K562 (cell line): ENCODE data around the gene DPH2. TPM values are rescaled to one million over a fixed set of nuclear protein-coding genes. Genes with fewer than 3 reads are reported as not detected.

Experiments used
- CBFA2T3 ChIP-seq: fragments of 450-650 bp; IDR thresholded peaks from 2 replicates; pipeline ENCODE4 v1.6.1; 2017
- CHD2 ChIP-seq: IDR thresholded peaks from 2 replicates; pipeline ENCODE4 v1.6.1; 2011; ENCODE audit warnings: low read depth, low read length
- ELF4 ChIP-seq: fragments of 450-650 bp; formaldehyde crosslinking; IDR thresholded peaks from 2 replicates; pipeline ENCODE4 v1.4.0; 2022; ENCODE audit warnings: missing genetic modification characterization
- ETV5 ChIP-seq: sonication (generic); formaldehyde crosslinking; IDR thresholded peaks from 2 replicates; pipeline ENCODE4 v1.4.0; 2020; ENCODE audit warnings: low read depth, mild to moderate bottlenecking, missing genetic modification reagents
- HLTF ChIP-seq: fragments of 450-650 bp; IDR thresholded peaks from 2 replicates; pipeline ENCODE4 v1.6.1; 2016
- JUNB ChIP-seq: fragments of 450-650 bp; formaldehyde crosslinking; conservative IDR thresholded peaks from 2 replicates; pipeline ENCODE4 v1.4.0; 2020; ENCODE audit warnings: mild to moderate bottlenecking
- NFYB ChIP-seq: IDR thresholded peaks from 2 replicates; pipeline ENCODE4 v1.6.1; 2011; ENCODE audit warnings: mild to moderate bottlenecking, moderate library complexity; ENCODE audit not compliant: insufficient read length; ENCODE audit errors: extremely low read depth
- RBBP5 ChIP-seq: fragments of 200-600 bp; sonication (generic); IDR thresholded peaks from 2 replicates; pipeline ENCODE4 v1.6.1; 2012; ENCODE audit warnings: borderline replicate concordance, mild to moderate bottlenecking, low read length, control low read depth, inconsistent platforms; ENCODE audit not compliant: insufficient read depth, poor library complexity, severe bottlenecking
- SAFB ChIP-seq: fragments of 200-400 bp; formaldehyde crosslinking; IDR thresholded peaks from 2 replicates; pipeline ENCODE4 v1.6.1; 2017; ENCODE audit warnings: low read depth, low read length, borderline replicate concordance
- SIRT6 ChIP-seq: IDR thresholded peaks from one replicate; pipeline ENCODE4 v1.6.1; 2012; ENCODE audit warnings: low read depth, mild to moderate bottlenecking, control low read depth, inconsistent platforms, low read length, moderate library complexity
- TSC22D4 ChIP-seq: fragments of 450-650 bp; IDR thresholded peaks from 2 replicates; pipeline ENCODE4 v1.6.1; 2016; ENCODE audit warnings: missing genetic modification characterization, missing biosample characterization, control low read depth
- ZKSCAN1 ChIP-seq: fragments of 150-350 bp; IDR thresholded peaks from 2 replicates; pipeline ENCODE4 v1.6.1; 2016; ENCODE audit warnings: low read depth, low read length
- ZNF639 ChIP-seq, 2 experiments: fragments of 200-800 bp in 1 of 2; sonication (Bioruptor generic) in 1 of 2; sonication (generic) in 1 of 2; formaldehyde crosslinking in 1 of 2; IDR thresholded peaks in 1 of 2; conservative IDR thresholded peaks in 1 of 2; 2 replicates each; pipeline versions ENCODE4 v1.5.0 to v1.6.1; 2016 to 2020; ENCODE audit warnings: missing compliant biosample characterization in 1 of 2, missing genetic modification characterization in 1 of 2, missing genetic modification reagents in 1 of 2
- polyA plus RNA-seq, 8 experiments: library from polyadenylated mRNA; depleted of rRNA in 4 of 8; stranded (reverse) in 5 of 8; unstranded in 3 of 8; fragments of >200 nt; fragmentation: Nextera tagmentation in 2 of 8; fragmentation: Illumina TruSeq in 1 of 8; extraction: Ambion mirVana in 2 of 8; extraction: Trizol in 1 of 8; gene quantifications; 2 replicates each; pipeline versions ENCODE4 v1.2.1 to v1.2.3, GENCODE V29; 2011 to 2014; ENCODE audit warnings: inconsistent platforms in 1 of 8, missing spikeins in 1 of 8
- total RNA-seq, 7 experiments: library from RNA; depleted of rRNA in 6 of 7; stranded (reverse); fragments of >200 nt in 6 of 7; fragmentation: Illumina TruSeq in 2 of 7; extraction: Trizol in 2 of 7; gene quantifications; 2 replicates each; pipeline versions ENCODE4 v1.2.1 to v1.2.3, GENCODE V29; 2011 to 2021; ENCODE audit warnings: low replicate concordance in 1 of 7
- TF ChIP-seq, protein P1 (sequence below), 2 experiments: fragments of 450-650 bp; formaldehyde crosslinking in 1 of 2; IDR thresholded peaks; 2 replicates each; pipeline versions ENCODE4 v1.4.0 to v1.6.1; 2014 to 2020; ENCODE audit warnings: mild to moderate bottlenecking in 2 of 2, borderline replicate concordance in 1 of 2, low read depth in 1 of 2
- TF ChIP-seq, protein P2 (sequence below): sonication (generic); formaldehyde crosslinking; IDR thresholded peaks from 2 replicates; pipeline ENCODE4 v1.8.1; 2023; ENCODE audit warnings: mild to moderate bottlenecking, missing genetic modification reagents

DPH2 gene
- total and polyA plus RNA-seq, 9 of the 15 experiments (the other 6 are each of a cell fraction or from before 2014, with no cell fraction given): 17.9 to 94.1 (median 68.1) TPM

DNA sequence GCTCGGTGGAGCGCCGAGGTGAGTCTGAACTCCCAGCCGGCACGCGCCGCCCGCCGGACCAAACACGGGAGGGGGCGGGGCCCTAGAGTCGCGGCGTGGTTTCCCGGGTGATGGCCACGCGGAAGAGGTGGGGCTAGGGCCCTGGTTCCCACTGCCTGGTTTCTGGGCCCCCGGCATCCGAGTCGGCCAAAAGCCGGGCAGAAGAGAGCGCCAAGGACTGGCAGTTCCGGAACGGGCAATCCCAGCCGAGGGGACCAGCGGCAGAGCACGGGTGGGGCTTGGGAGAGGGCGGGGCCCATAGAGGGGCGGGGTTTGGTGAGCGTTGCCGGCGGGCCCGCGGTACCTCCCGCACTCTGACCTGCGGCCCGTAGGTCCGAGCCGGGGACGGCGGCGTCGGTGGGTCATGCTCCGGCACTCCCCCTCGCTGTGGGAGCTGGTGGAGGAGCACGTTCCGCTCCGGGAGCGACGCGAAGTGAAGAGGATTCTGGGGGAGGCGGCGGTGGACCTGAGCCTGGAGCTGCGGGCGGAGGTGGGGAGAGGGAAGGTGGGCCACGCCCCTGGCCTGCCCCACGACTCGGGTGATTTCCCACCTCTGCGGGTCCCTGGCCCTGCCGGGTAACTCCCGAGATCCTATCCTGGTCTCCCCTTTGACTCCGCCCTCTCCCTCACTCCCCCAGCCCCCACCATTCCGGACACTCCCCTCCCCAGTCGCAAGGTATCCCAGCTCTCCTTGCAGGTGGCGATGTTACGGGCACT lies 21.8 kb downstream of the DPH2 start, which contains the start of gene CCDC24 (continued):
- peak; percentile 47 for TF ChIP-seq RBBP5
- peak; percentile 77; the same call in 1 of the 2 replicates for TF ChIP-seq ELF4 (CRISPR knock-in tag)
- TF ChIP-seq CHD2: peak; percentile 7; the same call in 1 of the 2 replicates
- TF ChIP-seq JUNB: no peak
- TF ChIP-seq NFYB: no peak
- no peak; a peak in 1 of 4 replicates for TF ChIP-seq ZNF639 (CRISPR knock-in tag; conservative IDR thresholded peaks at IDR 0.05 in 1 of 2, IDR thresholded peaks at IDR 0.05 in 1 of 2)
- peak; percentile 76 for TF ChIP-seq SAFB
- no peak for TF ChIP-seq TSC22D4 (tag)
- TF ChIP-seq ETV5 (CRISPR knock-in tag): peak; percentile 48; the same call in 1 of the 2 replicates
- TF ChIP-seq ZKSCAN1: no peak
- no peak for TF ChIP-seq CBFA2T3
- TF ChIP-seq, protein P1, sequence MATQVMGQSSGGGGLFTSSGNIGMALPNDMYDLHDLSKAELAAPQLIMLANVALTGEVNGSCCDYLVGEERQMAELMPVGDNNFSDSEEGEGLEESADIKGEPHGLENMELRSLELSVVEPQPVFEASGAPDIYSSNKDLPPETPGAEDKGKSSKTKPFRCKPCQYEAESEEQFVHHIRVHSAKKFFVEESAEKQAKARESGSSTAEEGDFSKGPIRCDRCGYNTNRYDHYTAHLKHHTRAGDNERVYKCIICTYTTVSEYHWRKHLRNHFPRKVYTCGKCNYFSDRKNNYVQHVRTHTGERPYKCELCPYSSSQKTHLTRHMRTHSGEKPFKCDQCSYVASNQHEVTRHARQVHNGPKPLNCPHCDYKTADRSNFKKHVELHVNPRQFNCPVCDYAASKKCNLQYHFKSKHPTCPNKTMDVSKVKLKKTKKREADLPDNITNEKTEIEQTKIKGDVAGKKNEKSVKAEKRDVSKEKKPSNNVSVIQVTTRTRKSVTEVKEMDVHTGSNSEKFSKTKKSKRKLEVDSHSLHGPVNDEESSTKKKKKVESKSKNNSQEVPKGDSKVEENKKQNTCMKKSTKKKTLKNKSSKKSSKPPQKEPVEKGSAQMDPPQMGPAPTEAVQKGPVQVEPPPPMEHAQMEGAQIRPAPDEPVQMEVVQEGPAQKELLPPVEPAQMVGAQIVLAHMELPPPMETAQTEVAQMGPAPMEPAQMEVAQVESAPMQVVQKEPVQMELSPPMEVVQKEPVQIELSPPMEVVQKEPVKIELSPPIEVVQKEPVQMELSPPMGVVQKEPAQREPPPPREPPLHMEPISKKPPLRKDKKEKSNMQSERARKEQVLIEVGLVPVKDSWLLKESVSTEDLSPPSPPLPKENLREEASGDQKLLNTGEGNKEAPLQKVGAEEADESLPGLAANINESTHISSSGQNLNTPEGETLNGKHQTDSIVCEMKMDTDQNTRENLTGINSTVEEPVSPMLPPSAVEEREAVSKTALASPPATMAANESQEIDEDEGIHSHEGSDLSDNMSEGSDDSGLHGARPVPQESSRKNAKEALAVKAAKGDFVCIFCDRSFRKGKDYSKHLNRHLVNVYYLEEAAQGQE (IDR thresholded peaks at IDR 0.05; ENCODE audit: borderline replicate concordance): peak; percentile 51
- TF ChIP-seq, protein P1 (CRISPR knock-in tag; IDR thresholded peaks at IDR 0.05; ENCODE audit: low read depth): peak; percentile 74; the same call in 1 of the 2 replicates
- 0 out of 2 replicates have a peak, but pooled peaks have one; percentile 69 for TF ChIP-seq HLTF
- peak; percentile 24 for TF ChIP-seq SIRT6
- TF ChIP-seq, protein P2, sequence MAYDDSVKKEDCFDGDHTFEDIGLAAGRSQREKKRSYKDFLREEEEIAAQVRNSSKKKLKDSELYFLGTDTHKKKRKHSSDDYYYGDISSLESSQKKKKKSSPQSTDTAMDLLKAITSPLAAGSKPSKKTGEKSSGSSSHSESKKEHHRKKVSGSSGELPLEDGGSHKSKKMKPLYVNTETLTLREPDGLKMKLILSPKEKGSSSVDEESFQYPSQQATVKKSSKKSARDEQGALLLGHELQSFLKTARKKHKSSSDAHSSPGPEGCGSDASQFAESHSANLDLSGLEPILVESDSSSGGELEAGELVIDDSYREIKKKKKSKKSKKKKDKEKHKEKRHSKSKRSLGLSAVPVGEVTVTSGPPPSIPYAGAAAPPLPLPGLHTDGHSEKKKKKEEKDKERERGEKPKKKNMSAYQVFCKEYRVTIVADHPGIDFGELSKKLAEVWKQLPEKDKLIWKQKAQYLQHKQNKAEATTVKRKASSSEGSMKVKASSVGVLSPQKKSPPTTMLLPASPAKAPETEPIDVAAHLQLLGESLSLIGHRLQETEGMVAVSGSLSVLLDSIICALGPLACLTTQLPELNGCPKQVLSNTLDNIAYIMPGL (CRISPR knock-in tag): no peak
